HAP-1 (cell line): ENCODE data around the gene GNAL.
"Not testable (repeated sequence)": the region's sequence is repeated elsewhere in the genome, so short reads cannot be mapped to it uniquely, and the experiment has no call there.

ENCODE experiments used
- DNase-seq, 2 experiments: peaks; one replicate each; pipeline ENCODE4 v3.0.0-alpha.2; 2016 to 2020; ENCODE audit warnings: low spot score in 2 of 2
- H3K27me3 ChIP-seq: fragments of 250-450 bp; sonication (Bioruptor Pico); 2 replicates; pipeline ENCODE4 v1.5.1; 2020; ENCODE audit warnings: low read depth, mild to moderate bottlenecking, moderate library complexity
- H3K36me3 ChIP-seq: fragments of 250-450 bp; sonication (Bioruptor Pico); replicated peaks from 2 replicates; pipeline ENCODE4 v1.5.1; 2020; ENCODE audit warnings: mild to moderate bottlenecking
- H3K4me1 ChIP-seq: fragments of 250-450 bp; sonication (Bioruptor Pico); 2 replicates; pipeline ENCODE4 v1.5.1; 2020; ENCODE audit warnings: mild to moderate bottlenecking
- H3K4me3 ChIP-seq: fragments of 250-450 bp; sonication (Bioruptor Pico); 2 replicates; pipeline ENCODE4 v1.5.1; 2020; ENCODE audit warnings: mild to moderate bottlenecking, moderate library complexity
- H3K9me3 ChIP-seq: fragments of 250-450 bp; sonication (Bioruptor Pico); 2 replicates; pipeline ENCODE4 v1.5.1; 2020; ENCODE audit warnings: mild to moderate bottlenecking, moderate library complexity
- in situ Hi-C: fragments of 300-500 bp; cut with MboI; formaldehyde crosslinking; loops from 3 replicates; pipeline ENCODE4 v1.14.3; 2020; ENCODE audit warnings: low sequenced_read_pairs, inconsistent platforms, mixed read lengths

The GNAL gene

GRCh38 chr18:11851146-11851805 is 162.2 kb downstream of the GNAL start, which contains the start of gene CHMP1B:
Gene CHMP1B (plus strand): TSS chr18:11851413. CDS start chr18:11851512, 99 bp downstream.
- H3K27me3 ChIP-seq = no peaks in the 10 kb centered on the region
- in situ Hi-C loops = no loop called here
- H3K4me3 ChIP-seq = peak within 1 kb of the TSS; percentile 63
- H3K9me3 ChIP-seq = no peaks in the 10 kb centered on the region
- H3K4me1 ChIP-seq = peaks cover 15% of the 10 kb centered on the region
- DNase-seq = peak; percentile 86 to 98
- no peaks in the 10 kb centered on the region for H3K36me3 ChIP-seq

- Histone ChIP-seq H3K4me1 (peaks cover 15% of the 10 kb centered on the region), H3K36me3 (no peaks in the 10 kb centered on the region), H3K9me3 (no peaks in the 10 kb centered on the region), H3K4me3 (peak overlapping the region; percentile 63), H3K27me3 (no peaks in the 10 kb centered on the region)
- in situ Hi-C loops = no loop called here
- DNase-seq = peak in 1 of 2 experiments; percentile 35
Observed at GRCh38 chr18:11851806-11852337, 162.8 kb downstream of the GNAL start.

GRCh38 chr18:11854554-11854953 is 165.5 kb downstream of the GNAL start:
- DNase-seq, H3K4me3 ChIP-seq, H3K27me3 ChIP-seq, in situ Hi-C loops, H3K36me3 ChIP-seq, H3K9me3 ChIP-seq: not testable (repeated sequence)
- H3K4me1 ChIP-seq = peaks cover 15% of the 10 kb centered on the region

GRCh38 chr18:11857177-11857887 is 168.3 kb downstream of the GNAL start:
- in situ Hi-C loops = no loop called here
- H3K36me3 ChIP-seq = no peaks in the 10 kb centered on the region
- DNase-seq = no peak
- no peaks in the 10 kb centered on the region for H3K27me3 ChIP-seq
- no peak overlapping the region for H3K4me3 ChIP-seq
- no peaks in the 10 kb centered on the region for H3K9me3 ChIP-seq
- peaks cover 4% of the 10 kb centered on the region; the same call in 1 of the 2 replicates for H3K4me1 ChIP-seq

- Histone ChIP-seq H3K9me3 (no peaks in the 10 kb centered on the region), H3K36me3 (no peaks in the 10 kb centered on the region), H3K4me1 (no peaks in the 10 kb centered on the region), H3K27me3 (no peaks in the 10 kb centered on the region), H3K4me3 (no peak overlapping the region)
- DNase-seq = no peak
- in situ Hi-C loops = no loop called here
Observed at GRCh38 chr18:11859282-11859830, 170.3 kb downstream of the GNAL start.

- no peak for DNase-seq
- Histone ChIP-seq H3K36me3 (no peaks in the 10 kb centered on the region), H3K9me3 (no peaks in the 10 kb centered on the region), H3K4me1 (no peaks in the 10 kb centered on the region), H3K27me3 (no peaks in the 10 kb centered on the region), H3K4me3 (no peak overlapping the region)
- in situ Hi-C loops = no loop called here
Observed at GRCh38 chr18:11859903-11860407, 170.9 kb downstream of the GNAL start.

- Histone ChIP-seq H3K4me1 (no peaks in the 10 kb centered on the region), H3K36me3 (no peaks in the 10 kb centered on the region), H3K27me3 (no peaks in the 10 kb centered on the region), H3K4me3 (no peak overlapping the region), H3K9me3 (no peaks in the 10 kb centered on the region)
- in situ Hi-C loops = no loop called here
- DNase-seq = no peak
Observed at GRCh38 chr18:11860594-11861450, 171.8 kb downstream of the GNAL start.

- no peaks in the 10 kb centered on the region for H3K36me3 ChIP-seq
- DNase-seq = no peak
- H3K4me1 ChIP-seq = no peaks in the 10 kb centered on the region
- no peaks in the 10 kb centered on the region for H3K9me3 ChIP-seq
- in situ Hi-C loops = no loop called here
- H3K27me3 ChIP-seq = no peaks in the 10 kb centered on the region
- no peak overlapping the region for H3K4me3 ChIP-seq
Observed at GRCh38 chr18:11861583-11862288, 172.7 kb downstream of the GNAL start.

GRCh38 chr18:11862468-11863137 is 173.5 kb downstream of the GNAL start:
- no peaks in the 10 kb centered on the region for H3K9me3 ChIP-seq
- no peaks in the 10 kb centered on the region for H3K36me3 ChIP-seq
- DNase-seq = no peak
- H3K4me1 ChIP-seq = no peaks in the 10 kb centered on the region
- H3K4me3 ChIP-seq = no peak overlapping the region
- in situ Hi-C loops = no loop called here
- no peaks in the 10 kb centered on the region for H3K27me3 ChIP-seq

- DNase-seq = no peak
- Histone ChIP-seq H3K9me3 (no peaks in the 10 kb centered on the region), H3K27me3 (no peaks in the 10 kb centered on the region), H3K36me3 (no peaks in the 10 kb centered on the region), H3K4me1 (no peaks in the 10 kb centered on the region), H3K4me3 (no peak overlapping the region)
- in situ Hi-C loops = no loop called here
Observed at GRCh38 chr18:11864471-11864870, 175.4 kb downstream of the GNAL start.

GRCh38 chr18:11865071-11865470 is 176.0 kb downstream of the GNAL start:
- H3K9me3 ChIP-seq = no peaks in the 10 kb centered on the region
- H3K4me3 ChIP-seq = no peak overlapping the region
- no peak for DNase-seq
- no peaks in the 10 kb centered on the region for H3K27me3 ChIP-seq
- in situ Hi-C loops = no loop called here
- H3K4me1 ChIP-seq = no peaks in the 10 kb centered on the region
- no peaks in the 10 kb centered on the region for H3K36me3 ChIP-seq

- H3K9me3 ChIP-seq = no peaks in the 10 kb centered on the region
- in situ Hi-C loops = no loop called here
- H3K4me1 ChIP-seq = no peaks in the 10 kb centered on the region
- no peaks in the 10 kb centered on the region for H3K36me3 ChIP-seq
- no peak for DNase-seq
- no peak overlapping the region for H3K4me3 ChIP-seq
- no peaks in the 10 kb centered on the region for H3K27me3 ChIP-seq
Observed at GRCh38 chr18:11866329-11866728, 177.3 kb downstream of the GNAL start.
